Jurkat, Clone E6-1 (cell line): ENCODE measurements around the gene PCSK9.
"Not testable (repeated sequence)": the region's sequence is repeated elsewhere in the genome, so short reads cannot be mapped to it uniquely, and the experiment has no call there.

Experiments used
- DNase-seq: peaks from one replicate; pipeline ENCODE4 v3.0.0-alpha.2; 2011; ENCODE audit warnings: low read depth, low spot score
- H3K4me3 ChIP-seq: 2 replicates; pipeline ENCODE4 v1.5.1; 2011; ENCODE audit warnings: mild to moderate bottlenecking, low read length, control low read depth, moderate library complexity

Gene PCSK9

DNA sequence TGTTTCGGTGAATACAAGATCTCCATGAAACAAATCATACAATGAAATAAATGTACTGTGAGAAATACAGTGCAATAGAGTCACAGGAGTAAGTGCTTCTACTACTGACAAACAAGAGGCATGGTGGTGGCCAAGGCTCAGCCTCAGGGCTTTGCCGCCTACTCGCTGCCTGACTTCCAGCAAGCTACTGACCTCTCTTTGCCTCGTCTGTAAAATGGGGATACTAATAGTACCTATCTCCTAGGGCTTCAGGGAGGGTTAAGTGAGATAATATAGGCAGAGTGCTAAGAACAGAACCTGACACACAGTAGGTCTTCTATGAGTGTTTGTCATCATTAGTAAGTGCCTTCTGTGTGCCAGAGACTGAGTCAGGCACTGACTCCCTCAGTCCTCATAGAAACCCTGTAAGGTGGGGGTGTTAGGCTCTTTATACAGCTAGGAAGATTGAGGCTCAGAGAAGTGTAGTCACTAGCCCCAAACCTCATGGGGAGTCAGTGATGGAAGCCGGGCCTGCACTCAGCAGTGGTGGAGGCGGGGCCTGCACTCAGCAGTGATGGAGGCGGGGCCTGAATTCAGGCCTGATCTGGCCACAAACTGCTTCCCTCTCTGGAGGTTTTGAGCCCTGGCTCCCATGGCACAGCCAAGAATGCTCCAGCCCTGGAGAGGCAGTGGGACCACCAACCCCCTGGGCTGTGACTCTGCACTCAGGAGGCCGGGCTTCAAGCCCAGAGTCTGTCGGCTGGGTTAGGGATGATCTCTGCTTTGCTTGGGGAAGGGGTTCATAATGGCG lies 33.8 kb upstream of the PCSK9 start:
- no peak for DNase-seq
- H3K4me3 ChIP-seq = no peak overlapping the region

DNA sequence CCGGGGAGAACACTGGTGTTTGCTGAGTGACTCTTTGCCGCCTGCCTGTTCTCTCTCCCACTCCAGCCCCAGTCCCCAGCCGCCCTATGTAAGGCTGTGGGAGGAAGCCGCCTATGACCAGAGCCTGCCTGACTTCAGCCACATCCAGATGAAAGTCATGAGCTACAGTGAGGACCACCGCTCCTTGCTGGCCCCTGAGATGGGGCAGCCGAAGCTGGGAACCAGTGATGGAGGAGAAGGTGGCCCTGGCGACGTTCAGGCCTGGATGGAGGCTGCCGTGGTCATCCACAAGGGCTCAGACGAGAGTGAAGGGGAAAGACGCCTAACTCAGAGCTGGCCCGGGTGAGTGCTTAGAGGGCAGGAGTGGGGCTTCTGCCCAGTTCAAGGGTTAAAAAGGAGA lies 32.4 kb upstream of the PCSK9 start:
- no peak overlapping the region for H3K4me3 ChIP-seq
- no peak for DNase-seq

DNA sequence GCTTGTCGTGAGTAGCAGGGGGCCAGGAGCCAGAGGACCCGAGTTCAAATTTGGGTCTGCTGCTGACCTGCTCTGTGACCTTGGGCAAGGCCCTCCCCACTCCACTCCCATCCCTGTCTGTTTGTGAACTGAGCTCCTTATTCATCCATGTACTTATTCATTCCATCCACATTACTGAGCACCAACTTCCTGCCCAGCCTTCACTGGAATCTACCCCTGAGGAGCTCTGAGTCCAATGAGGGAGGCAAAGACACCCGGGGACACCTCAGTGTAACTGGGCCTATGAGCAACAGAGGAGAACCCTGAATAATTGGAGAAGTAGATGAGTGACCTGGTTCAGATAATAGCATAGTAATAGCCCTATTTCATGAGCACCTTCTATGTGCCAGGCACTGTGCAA lies 31.7 kb upstream of the PCSK9 start:
- no peak overlapping the region for H3K4me3 ChIP-seq
- DNase-seq = no peak

DNA sequence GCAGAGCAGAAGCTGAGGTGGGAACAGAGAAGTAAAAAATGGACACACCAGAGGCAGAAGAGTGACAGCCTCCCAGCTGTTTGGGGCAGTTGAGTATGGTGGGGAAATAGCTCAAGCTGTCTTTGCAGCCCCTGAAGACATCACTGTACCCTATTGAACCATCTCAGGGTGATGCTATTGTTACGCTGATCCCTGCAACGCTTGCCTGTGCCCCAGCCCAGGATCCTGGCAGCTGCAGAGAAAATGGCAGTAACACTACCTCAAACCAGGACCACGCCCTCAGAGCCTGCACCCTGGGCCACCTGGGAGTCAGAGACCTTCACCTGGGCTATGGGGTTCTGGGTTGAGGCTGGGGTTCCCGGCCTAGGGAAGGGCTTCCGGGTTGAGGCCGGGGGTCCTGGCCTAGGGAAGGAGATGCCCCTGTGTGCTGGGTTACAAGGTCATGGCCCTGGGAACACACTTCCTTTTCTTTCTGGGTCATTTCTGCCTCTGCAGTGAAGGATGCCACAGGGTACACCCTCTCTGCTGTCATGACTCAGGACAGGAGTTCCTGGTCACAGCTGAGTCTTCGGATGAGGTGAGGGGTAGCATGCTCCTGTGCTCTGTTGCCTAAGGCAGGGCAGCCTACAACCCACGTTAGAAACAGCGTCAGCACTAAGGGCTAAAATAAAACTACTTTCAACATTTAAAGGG lies 29.0 kb upstream of the PCSK9 start:
- DNase-seq = no peak
- H3K4me3 ChIP-seq = no peak overlapping the region

DNA sequence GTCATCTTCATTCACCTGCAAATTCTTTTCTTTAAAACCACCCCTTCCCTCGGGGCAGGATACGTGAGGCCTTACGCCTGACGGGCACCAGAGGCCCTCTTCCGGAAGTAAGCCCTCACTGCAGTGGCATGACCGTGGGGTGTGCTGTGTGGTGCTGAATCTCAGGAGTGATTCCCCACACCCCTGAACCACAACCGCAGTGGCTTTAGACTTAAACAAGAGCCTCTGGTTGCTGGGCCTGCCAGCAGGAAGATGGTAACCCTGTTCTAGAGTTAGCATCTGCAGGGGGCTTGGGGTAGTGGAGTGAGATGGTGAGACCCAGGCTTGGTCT lies 28.5 kb upstream of the PCSK9 start:
- DNase-seq = no peak
- no peak overlapping the region for H3K4me3 ChIP-seq

DNA sequence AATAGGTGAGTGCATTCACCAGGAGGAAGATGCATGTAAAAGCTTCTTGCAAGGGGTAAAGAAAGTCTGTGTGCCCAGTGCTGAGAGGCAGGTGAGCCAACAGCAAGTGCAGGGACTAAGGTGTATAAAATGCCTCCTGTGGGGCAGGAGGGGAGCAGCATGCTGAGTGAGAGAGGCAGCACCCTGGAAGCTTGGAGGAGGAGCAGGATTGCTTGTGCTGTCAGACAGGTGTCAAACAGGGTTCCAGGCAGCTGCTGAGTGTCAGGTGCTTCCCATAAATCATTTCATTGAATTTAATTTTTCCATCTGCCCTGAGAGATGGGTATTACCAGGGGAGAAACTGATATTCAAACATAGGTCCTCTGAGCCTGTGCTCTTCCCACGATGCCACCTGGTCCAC lies 26.7 kb upstream of the PCSK9 start:
- DNase-seq = no peak
- no peak overlapping the region for H3K4me3 ChIP-seq

DNA sequence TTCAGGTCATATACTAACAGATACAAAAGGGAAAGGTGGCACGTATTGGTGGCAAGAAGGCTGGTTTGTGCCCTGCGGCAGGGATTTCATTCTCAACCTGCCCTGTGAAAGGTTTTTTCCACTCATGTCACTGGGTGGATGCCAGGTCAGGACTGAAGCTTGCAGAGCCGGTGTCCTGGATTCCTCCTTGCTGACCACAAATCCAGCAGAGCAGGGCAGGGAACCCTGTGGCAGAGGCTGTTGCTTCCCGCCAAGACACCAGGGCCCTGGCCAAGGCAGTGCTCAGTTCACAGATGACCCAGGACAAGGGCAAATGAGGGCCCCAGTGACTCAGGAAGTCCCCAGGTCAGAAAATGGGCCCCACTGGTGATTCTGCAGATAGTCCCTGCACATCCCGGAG lies 24.2 kb upstream of the PCSK9 start:
- DNase-seq = no peak
- no peak overlapping the region for H3K4me3 ChIP-seq

DNA sequence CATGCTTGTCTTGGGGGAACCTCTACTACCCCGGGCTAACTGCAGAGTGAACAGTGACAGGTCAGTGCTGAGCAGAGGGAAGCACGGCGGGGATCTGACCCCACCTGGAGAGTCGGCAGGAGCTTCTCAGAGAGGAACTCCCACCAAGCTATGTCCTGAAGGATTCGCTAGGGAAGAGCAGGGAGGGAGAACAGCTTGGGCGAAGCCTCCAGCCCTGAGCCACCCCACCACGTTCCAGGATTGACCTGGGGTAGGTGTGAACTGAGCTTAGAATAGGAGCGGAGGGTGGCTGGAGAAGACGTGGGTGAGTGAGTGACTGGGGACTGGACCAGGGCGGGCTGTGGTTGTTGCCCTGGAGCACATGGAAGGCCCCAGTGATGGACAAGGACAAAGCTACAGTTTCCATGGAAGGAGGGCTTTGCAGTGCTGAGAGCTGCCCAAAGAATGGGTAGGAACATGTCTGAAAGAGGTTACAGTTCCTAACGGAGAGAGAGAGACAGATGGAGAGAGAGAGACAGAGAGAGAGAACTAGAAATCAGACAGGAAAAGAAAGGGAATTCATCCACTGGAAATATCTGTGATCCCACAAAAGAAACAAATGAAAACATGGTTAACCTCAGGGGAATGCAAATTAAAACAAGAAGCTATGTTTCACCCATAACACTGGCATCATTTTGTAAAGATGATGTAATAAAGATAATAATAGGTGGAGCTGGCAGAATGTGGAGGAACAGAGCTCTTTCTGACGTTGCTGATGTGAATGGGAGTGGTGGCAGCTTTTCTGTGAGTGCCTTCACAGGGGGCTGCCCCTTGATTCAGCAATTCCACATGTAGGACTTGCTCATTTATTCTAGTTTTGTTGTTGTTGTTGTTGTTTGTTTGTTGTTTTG lies 23.4 kb upstream of the PCSK9 start:
- no peak for DNase-seq
- no peak overlapping the region for H3K4me3 ChIP-seq

DNA sequence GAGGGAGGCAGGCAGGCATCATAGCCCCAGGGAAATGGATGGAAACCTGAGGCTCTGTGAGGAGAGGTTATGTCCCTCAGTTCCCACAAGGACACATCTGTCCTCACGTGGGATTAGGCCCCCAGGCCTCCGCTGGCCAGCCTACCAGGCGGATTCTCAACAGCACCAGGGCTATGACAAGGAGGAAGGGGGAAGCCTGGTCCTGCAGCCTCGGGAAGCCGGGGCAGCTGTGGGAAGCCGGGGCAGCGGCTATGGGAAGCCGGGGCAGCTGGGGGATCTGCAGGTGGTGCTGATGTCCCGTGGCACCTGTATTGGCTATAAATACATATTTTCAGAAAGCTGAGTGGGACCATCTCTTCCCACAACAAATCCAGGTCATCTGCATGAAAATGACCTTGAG lies 21.0 kb upstream of the PCSK9 start:
- no peak for DNase-seq
- no peak overlapping the region for H3K4me3 ChIP-seq

DNA sequence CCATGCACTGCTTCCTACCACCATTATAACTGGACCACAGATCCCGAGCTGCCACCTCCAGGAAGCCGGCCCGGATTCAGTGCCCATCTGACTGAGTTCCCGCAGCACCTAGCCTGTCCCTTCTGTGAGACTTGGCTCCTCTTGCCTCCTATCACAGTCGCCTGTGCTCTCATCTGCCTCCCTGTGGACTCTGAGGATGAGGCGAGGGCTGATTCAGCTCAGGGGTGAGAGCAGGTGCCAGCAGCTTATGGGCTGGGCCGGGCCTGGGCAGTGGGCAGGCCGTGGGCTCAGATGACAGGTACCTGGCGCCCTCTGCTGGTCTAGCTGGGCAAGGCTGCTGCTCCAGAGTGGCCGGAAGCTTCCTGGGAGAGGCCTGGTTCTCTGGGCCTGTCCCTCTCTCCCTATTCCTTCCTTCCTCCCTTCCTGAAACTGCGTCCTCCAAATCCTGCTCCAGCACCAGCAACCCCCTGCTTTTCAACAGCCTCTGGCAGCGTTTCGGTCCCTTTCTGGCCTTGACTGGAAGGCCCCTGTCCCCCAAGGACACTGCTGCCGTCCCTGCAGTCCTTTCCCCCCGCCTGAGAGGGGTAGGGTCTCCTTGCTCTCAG lies 17.3 kb upstream of the PCSK9 start:
- H3K4me3 ChIP-seq = no peak overlapping the region
- DNase-seq = peak; percentile 14

DNA sequence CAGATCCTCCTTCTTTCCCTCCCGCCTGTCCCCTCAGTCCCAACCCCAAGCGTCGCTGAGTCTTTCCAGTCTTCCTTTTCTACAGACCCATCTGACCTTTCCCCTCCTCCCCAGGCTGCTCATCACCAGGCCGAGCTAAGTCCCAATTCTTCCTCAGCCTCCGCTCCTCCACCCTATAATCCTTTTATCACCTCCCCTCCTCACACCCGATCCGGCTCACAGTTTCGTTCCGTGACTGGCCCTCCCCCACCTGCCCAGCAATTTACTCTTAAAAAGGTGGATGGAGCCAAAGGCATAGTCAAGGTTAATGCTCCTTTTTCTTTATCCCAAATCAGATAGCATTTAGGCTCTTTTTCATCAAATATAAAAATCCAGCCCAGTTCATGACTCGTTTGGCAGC lies 15.2 kb upstream of the PCSK9 start:
- DNase-seq = not testable (repeated sequence)

DNA sequence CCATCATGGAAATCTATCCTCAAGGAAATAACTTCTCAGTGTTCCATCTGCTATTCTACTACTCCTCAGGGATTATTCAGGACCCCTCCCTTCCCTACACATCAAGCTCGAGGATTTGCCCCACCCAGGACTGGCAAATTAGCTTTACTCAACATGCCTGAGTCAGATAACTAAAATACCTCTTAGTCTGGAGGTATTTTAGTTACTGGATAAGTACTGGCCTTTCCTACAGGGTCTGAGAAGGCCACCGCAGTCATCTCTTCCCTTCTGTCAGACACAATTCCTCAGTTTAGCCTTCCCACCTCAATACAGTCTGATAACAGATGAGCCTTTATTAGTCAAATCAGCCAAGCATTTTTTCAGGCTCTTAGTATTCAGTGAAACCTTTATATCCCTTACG lies 12.7 kb upstream of the PCSK9 start:
- not testable (repeated sequence) for H3K4me3 ChIP-seq, DNase-seq

More for the DNA sequence above, 15.2 kb upstream of the PCSK9 start:
- not testable (repeated sequence) for H3K4me3 ChIP-seq

DNA sequence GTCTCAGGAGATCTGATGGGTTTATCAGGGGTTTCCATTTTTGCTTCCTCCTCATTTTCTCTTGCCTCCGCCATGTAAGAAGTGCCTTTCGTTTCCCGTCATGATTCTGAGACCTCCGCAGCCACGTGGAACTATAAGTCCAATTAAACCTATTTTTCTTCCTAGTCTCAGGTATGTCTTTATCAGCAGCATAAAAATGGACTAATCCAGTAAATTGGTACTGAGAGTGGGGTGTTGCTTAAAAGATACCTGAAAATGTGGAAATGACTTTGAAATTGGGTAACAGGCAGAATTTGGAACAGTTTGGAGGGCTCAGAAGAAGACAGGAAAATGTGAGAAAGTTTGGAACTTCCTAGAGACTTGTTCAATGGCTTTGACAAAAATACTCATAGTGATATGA lies 8.2 kb upstream of the PCSK9 start:
- not testable (repeated sequence) for DNase-seq, H3K4me3 ChIP-seq

DNA sequence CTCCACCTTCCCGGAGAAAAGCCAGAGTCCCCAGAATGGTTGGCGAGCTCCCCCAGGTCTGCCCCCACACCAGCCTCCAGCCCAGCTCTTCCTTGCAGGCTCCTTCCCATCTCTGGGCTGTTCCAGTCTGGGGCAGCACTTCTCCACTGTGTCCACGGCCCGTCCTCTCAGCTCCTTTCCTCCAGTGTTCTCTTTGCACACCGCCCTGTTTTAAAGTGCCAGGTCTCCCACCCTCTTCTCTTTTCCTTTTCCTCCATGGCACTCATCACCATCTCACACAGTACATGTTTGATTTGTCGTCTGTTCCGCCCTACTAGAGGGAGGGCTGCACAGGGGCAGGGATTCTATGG lies 6.1 kb upstream of the PCSK9 start:
- DNase-seq = no peak
- no peak overlapping the region for H3K4me3 ChIP-seq

DNA sequence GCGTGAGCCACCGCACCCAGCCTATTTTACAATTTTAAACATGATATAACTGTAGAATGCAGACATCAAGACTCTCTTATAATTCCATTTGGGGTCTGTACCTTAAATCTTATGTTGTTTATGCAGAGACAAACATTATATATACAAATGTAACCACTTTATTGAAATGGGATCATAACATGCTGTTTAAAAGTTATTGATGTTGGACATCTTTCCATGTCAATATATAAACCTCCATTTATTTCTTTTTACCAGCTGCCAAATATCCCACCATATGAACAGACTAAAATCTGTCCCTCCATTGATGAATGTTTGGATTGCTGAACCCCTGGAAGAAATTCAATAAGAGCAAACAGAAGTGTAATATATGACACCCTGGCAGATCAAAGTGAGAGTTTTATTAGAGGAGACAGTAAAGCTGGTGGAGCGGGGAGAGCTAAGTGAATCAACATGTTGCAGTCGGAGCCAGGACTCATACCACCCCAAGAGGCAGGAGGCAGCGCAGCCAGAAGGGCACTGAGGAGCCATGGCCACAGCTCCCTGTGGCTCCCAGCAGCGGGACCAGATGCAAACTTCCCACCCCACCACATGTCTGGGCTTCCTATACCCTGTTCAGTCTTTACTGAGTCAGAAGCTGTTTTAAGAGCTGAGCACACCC lies 4.7 kb upstream of the PCSK9 start:
- no peak overlapping the region for H3K4me3 ChIP-seq
- no peak for DNase-seq

DNA sequence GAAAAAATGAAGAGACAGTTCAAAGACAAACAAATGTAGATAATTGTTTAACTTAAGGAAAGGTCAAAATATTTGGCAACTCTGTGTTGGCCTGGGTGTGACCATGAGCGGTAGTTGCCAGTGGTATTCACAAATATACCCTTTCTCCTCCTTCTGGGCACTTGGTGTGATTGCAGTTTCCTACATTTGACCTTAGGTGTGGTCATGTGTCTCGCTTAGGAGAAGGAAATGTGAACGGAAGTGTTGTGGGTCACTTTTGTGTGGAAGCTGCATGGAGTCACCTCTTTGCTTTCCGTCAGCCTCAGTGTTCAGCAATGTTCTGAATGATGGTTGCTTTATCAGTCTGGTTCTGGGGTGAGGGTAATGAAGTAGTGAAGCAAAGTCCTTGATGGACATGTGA lies 3.4 kb upstream of the PCSK9 start:
- DNase-seq = no peak
- H3K4me3 ChIP-seq = no peak overlapping the region

DNA sequence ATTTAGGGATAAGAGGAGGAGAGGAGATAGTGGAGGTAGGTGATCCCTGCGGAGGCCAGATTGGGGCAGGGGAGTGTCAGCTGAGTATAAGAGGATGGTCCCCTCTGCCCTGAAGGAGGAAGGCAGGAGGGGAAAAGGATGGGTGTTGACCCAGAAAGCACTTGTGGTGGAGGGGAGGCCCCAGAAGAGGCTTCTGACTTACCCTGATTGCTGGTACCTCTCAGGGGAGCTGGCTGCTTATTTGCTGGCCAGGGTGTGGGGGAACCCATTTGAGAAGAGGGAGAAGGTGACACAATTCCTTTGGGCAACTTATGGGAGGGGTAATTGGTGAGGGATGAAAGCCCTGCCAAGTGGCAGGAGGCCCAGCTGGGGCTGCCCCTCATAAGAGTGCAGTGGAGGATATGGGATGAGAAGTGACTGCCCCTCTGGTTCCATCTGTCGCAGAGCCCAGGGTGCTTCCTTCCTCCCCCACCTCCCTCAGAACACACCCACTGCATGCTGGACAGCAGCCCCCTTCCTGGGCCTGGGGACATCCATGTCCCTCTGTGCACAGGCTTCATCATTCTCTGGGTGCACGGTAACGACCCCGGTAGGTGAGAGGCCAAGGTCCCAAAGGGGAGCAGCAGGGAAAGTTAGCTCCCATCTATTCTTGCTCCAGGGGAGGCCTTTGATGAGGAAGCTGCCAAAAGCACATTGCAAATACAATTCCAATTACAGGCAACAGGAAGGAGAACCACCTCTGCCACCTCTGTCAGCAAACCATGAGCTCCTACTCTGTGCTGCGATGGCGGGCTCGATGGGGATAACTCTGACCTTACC lies 1.4 kb upstream of the PCSK9 start:
- DNase-seq = no peak
- no peak overlapping the region for H3K4me3 ChIP-seq

DNA sequence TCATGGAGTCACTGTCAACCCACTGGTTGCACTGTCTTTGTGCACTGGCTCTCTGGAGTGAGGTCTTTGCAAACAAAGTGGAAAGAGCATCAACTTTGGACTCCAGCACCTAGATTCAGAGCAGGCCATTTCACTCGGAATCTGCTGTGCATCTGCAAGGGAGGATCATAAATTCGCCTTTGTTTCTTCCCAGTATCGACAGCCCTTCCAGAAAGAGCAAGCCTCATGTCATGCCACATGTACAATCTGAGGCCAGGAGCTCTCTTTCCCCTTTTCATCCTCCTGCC lies 853 bp upstream of the PCSK9 start:
- no peak for DNase-seq
- H3K4me3 ChIP-seq = no peak overlapping the region

DNA sequence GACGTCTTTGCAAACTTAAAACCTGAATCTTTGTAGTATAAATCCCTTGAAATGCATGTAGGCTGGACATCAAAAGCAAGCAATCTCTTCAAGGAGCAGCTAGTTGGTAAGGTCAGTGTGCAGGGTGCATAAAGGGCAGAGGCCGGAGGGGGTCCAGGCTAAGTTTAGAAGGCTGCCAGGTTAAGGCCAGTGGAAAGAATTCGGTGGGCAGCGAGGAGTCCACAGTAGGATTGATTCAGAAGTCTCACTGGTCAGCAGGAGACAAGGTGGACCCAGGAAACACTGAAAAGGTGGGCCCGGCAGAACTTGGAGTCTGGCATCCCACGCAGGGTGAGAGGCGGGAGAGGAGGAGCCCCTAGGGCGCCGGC lies 390 bp upstream of the PCSK9 start:
- H3K4me3 ChIP-seq = no peak overlapping the region

More for the DNA sequence above, 390 bp upstream of the PCSK9 start:
- no peak for DNase-seq
